Central memory CD4-positive, alpha-beta T cell (primary cell): ENCODE data around the gene CFAP97D2.

Experiments used
- DNase-seq: peaks from one replicate; pipeline ENCODE4 v3.0.0; 2022

The CFAP97D2 gene

DNA sequence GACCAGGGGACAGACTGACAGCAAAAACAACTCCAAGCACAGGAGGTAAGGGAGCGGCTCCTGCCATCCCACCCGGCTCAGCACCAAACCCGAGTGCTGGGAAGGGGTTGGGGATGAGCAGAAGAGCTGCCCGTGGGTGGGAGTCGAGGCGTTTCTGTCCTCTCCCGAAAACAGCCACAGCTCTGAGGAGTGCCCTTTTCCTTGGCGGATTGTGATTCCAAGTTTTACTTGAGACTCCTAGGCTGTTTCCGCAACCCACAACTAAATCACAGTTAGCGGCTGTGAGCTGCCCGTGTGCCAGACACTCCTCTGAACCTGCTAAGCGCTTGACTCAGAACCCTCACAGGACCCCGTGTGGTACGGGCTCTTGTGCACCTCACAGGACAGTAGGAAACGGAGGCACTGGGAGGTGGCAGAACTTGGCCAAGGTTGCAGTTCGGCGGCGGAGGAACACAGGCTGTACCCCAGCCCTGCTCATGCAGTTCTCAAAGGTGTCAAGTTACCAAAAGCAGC, 21.4 kb downstream of the CFAP97D2 start:
- no peak for DNase-seq

DNA sequence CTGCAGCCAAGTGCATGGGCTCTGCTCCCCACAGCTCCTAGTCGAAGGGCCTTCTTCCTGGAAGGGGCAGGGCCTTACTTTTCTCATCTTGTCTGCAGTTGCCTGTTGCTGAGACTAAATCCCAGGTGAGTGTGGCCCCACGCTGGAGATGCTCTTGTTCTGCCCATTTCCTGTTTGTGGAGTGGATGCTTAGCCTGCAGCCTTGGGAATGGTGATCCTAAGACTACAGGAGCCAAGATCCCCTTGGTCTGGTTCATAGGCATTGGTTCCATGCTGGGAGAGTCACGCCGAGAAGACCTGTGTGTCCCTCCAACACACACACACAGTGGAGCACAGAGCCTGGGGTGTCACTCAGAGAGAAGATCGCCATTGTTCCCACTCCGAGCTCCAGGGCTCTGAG, 23.5 kb downstream of the CFAP97D2 start:
- no peak for DNase-seq

GRCh38 chr13:114203536-114203935, 24.5 kb downstream of the CFAP97D2 start:
- DNase-seq: peak; percentile 21

DNA sequence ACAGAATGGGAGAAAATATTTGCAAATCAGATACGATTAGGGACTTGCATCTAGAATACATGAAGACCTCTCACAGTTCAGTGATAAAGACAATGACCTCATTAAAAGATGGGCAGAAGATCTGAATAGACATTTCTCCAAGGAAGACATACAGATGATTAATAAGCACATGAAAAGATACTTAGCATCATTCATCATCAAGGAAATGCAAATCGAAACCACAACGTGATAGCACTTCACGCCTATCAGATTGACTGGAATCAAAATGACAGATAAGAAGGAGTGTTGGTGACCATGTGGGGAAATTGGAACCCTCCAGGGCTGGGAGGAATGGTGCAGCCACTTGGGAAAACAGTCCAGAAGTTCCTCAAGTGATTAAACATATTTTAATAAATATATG, 25.8 kb downstream of the CFAP97D2 start:
- DNase-seq: no peak

DNA sequence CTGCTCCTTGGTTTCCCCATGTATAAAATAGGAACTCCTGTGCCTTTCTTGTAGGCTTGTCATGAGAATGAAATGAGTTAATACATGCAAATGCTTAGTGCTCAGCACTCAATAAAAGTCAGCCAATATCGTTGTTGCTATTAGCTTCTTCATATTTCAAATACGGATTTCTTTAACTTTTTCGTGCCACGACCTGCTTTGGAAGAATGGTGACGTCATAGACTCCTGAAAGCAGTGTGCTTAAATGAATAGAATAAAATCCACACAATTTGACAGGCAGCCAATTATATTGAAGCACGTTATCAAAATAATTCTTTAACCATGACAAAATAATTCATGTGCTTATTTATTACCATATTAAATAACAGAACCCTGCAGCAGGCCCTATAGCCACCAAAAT, 29.1 kb downstream of the CFAP97D2 start:
- DNase-seq: no peak

DNA sequence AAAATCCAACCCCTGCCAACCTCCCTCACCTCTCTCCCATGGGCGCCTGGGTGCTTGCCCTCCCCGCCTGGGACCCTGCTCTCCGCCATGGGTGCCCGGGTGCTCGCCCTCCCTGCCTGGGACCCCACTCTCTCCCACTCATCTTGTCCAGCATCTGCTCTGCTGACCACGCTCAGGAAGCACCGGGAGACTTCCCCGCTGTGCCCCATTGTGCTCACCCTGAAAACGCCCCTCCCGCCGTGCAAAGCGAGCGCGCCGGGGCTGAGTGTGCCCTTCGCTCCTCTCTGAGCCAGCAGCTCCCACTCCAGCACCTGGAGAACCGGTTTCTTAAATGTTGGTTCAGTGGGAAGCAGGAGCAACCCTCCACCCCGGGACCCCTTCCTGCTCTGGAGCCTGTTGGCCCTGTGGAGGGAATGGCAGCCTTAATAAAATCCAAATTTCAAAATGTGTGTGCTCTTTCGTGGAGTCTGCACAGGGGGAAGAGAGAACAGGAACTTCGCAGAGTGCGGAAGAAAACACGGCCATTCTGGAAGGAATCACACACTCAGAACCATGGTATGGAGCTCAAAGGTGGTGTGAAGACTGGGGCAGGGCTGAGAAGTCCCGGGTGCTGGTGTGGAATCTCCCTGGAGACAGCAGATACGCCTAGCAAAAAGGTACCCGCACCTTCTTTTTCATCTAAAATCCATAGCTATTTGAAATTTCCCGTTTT, 32.5 kb downstream of the CFAP97D2 start:
- no peak for DNase-seq

- DNase-seq: no peak
These were observed 33.1 kb downstream of the CFAP97D2 start for GRCh38 chr13:114212158-114212495.

DNA sequence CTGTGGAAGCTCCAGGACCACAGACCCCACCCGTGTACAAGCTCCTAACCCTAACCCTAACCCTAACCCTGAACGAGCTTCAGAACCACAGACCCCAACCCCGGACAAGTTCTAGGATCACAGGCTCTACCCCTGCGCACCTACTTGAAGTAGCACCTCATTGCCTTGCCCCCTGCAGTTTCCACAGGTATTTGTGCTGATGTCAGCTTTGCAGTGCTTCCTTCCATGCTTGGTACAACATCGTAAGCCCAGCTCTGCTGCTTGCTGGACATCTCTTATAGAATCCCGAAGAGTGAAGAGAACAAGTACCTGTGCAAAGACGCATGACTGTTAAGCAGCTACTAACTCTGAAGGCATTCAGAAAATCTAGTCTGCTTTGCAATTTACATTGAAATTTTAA, 34.9 kb downstream of the CFAP97D2 start:
- DNase-seq: no peak

DNA sequence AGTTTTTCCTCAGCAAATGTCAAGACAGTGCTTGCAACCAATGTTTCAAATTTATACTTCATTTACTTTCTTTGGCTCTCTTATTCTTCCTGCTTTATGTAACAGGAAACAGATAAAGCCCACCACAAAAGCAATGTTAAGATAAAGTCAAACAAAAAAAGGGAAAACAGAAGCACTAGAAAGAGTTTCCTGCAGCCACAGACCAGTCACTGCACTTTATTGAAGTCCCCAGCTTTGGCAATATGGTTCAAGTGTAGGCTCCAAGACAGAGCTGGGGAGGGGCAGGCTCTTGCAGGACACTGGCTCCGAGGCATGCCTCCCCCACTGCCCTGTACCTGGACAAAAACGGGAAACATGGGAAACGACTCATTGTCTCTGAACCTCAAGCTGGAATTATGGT, 40.3 kb downstream of the CFAP97D2 start:
- DNase-seq: no peak

DNA sequence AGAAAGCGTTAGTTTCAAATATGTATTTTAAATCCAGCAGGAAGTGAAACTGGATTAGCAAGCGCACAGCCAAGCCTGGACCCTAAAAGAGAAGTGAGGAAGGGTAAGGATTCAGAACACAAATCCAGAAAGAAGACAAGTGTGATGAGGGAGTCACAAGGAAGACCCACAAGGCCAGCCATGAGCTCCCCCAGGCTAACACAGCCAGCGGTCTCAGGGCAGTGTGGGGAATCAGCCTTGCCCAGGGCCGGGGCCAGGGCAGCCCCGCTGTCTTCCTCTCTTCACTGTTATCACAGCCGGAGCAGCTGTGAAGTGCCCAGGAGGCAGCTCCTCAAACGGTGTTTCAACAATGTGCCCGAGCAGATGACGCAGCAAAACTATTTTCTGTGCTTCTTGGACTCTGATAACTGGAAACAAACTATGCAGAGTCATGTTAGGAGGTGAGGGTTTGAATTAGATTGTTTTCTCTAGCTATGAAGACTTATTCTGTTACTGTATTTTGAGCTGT, 43.5 kb downstream of the CFAP97D2 start:
- DNase-seq: no peak

DNA sequence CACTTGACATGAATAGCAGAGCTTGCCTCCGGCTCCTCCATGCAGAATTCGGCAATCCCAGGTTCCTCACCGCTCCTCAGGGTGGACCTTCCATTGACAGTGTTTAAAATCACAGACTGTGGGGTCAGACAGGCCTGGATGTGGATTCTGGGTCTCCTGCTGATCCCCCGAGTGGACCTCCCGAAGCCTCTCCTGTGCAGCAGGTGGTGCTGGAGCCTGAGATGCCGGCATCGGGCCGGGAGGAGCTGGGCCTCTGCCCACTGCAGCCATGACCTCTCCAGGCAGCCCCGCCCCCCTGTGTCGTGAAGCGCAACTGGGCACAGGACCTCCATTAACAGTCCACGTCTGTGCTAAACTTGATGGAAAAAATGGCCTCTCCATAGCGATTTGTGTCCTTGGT, 45.1 kb downstream of the CFAP97D2 start:
- DNase-seq: no peak

DNA sequence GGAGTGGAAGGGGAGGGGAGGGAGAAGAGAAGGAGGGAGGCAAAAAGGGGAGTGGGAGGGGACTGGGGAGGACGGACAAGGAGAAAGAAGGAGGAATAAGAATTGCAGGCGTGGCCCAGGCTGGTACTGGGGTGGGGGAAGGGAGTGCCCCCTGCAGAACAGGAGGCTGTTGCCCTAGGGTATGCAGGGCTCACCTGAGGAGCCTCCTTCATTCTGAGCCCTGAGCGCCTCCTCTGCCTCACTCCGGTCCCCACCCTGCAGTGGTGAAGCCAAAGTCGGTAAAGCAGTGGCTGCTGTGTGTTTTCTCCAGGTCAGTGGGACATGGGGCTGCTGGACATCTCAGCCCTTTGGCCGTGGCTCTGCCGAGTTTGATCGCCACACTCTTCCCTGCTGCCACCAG, 46.6 kb downstream of the CFAP97D2 start:
- DNase-seq: no peak

GRCh38 chr13:114226088-114226487, 47.0 kb downstream of the CFAP97D2 start:
- no peak for DNase-seq

DNA sequence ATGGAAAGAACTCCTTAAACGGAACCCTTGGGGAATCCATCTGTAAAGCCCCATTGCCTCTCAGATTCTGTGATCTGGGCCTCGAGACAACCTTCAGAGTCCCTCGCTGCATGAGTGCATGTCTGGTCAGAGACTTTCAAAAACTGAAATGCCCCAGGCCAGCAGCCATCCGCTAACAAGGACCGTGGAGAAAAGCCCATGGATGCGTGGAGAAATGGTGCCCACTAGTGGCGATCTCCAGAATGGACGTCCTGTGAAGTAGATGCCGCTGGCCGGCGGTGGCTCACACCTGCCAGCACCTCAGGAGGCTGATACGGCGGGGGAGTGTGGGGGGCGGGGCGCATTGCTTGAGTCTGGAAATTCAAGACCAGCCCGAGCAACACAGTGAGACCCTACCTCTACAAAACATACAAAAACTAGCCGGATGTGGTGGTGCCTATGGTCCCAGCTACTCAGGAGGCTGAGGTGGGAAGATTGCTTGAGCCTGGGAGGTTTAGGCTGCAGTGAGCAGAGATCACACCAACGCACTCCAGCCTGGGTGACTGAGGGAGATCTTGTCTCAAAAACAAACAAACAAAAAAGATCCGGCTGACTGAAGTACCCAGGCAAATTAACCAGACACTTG, 47.8 kb downstream of the CFAP97D2 start:
- DNase-seq: peak; percentile 75

- no peak for DNase-seq
These were observed 48.5 kb downstream of the CFAP97D2 start for GRCh38 chr13:114227528-114227927.

DNA sequence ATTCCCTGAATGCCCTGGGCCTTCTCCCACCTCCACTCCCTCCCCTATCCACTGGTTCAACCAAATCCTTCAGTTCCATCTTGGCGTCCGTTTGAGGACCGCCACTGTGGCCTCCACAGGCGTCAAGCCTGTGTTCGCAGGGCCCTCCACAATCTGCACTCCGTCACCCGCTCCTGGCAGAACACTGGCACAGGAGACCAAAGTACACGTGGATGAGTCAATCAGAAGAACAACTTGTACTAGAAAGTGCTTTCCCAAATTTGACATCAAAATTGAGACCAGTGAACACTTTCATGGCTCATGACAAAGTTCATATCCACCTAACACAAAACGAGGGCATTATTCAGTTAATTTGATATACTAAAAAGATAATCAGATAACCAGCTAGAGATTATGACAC, 49.1 kb downstream of the CFAP97D2 start:
- DNase-seq: no peak

- DNase-seq: no peak
These were observed 50.4 kb downstream of the CFAP97D2 start for GRCh38 chr13:114229506-114229905.

DNA sequence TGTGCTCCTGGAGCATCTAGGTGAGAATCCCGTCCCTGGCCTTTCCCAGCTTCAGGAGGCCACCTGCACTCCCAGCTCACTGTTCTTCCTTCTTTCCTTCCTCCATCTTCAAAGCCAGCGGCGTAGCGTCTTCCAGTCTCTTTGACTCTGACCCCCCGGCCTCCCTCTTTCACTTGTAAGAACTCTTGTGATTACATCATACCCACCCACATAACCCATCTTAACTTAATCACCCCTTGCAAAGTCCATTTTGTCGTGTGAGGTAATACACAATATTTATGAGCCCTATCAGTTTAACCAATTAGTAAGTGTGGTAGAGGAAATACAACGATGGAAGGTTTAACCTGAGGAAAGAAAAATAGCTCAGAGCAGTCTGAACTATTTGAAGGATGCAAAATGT, 51.1 kb downstream of the CFAP97D2 start:
- no peak for DNase-seq

- no peak for DNase-seq
These were observed 51.5 kb downstream of the CFAP97D2 start for GRCh38 chr13:114230575-114230974.

- DNase-seq: no peak
These were observed 52.8 kb downstream of the CFAP97D2 start for GRCh38 chr13:114231886-114232285.

DNA sequence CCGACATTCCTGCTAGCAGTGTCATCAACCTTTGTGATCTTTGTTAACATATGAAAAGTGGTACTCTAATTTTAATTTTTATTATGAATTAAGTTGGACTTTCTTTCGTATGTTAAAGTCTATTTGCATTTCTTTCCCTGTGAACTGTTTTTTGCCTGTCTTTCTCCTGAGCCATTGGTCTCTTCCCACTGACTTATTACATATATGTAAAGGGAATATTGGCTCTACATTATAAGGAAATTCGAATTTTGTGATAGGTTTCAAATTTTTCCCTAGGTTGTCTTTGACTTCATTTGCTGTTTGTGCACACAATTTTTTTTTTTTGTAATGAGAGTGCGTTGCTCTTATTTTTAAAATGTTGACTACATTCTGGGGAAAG, 55.2 kb downstream of the CFAP97D2 start:
- DNase-seq: no peak

DNA sequence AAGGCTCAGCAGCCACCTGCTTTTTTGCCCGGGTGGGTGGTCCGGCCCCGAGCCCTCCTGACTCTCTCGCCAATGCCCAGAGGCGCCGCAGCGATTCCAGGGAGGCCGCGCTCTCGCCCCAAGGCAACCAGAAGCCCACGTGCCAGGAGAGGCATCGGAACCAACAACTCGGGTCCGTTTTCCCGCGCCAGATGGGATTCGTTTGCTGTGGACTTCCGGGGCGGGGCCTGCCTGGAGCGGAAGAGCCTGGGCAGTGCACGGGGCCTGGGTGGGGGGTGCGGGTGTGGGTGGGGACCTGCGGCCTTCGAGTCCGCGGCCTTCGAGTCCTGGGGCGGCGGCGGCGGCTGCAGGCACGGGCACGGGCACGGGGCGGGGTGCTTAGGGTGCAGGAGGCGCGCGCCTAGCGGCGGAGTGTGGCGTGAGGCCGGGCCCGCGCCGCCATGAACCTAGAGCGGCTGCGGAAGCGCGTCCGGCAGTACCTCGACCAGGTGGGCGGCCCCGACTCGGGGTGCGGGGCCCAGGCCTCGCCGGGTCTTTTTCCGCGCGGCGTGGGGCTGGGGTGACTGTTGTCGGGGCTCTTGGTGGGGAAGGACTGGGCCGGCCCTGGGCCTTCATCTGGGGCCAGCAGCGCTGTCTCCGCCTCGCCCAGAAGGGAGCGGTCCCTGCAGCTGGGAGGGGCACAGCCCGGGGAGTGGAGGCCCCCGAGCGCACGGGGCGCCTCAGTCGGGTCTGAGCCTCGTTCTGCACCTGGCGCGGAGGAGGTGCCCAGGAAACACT, 55.8 kb downstream of the CFAP97D2 start, which contains the start of gene CDC16:
TSS of gene CDC16 (plus strand) at position 253 of the 777 bp plus-strand sequence. CDS start at position 441, 188 bp downstream.
- DNase-seq: peak; percentile 57

GRCh38 chr13:114235697-114236096, 56.6 kb downstream of the CFAP97D2 start:
- no peak for DNase-seq

- no peak for DNase-seq
These were observed 57.2 kb downstream of the CFAP97D2 start for GRCh38 chr13:114236227-114236626.
